Endodermal cell (in vitro differentiated cells): ENCODE results near the gene PPFIA4. TPM values are rescaled to one million over a fixed set of nuclear protein-coding genes. Genes with fewer than 3 reads are reported as not detected.
"Not testable (repeated sequence)": the region's sequence is repeated elsewhere in the genome, so short reads cannot be mapped to it uniquely, and the experiment has no call there.

ENCODE experiments used
- DNase-seq: peaks from one replicate; pipeline ENCODE4 v3.0.0-alpha.2; 2017
- H3K27ac ChIP-seq: 2 replicates; pipeline ENCODE4 v1.5.1; 2013; ENCODE audit warnings: mild to moderate bottlenecking, low read depth, low read length, moderate library complexity
- H3K27me3 ChIP-seq: 2 replicates; pipeline ENCODE4 v1.6.1; 2013; ENCODE audit warnings: mild to moderate bottlenecking, low read length, moderate library complexity; ENCODE audit not compliant: insufficient read depth, control insufficient read depth, poor library complexity, severe bottlenecking
- H3K36me3 ChIP-seq: 2 replicates; pipeline ENCODE4 v1.7.0; 2013; ENCODE audit warnings: mild to moderate bottlenecking, low read length, moderate library complexity; ENCODE audit not compliant: control insufficient read depth, insufficient read depth
- H3K4me1 ChIP-seq: one replicate; pipeline ENCODE4 v1.7.0; 2013; ENCODE audit warnings: low read length; ENCODE audit not compliant: control insufficient read depth, insufficient read depth
- H3K4me3 ChIP-seq: 2 replicates; pipeline ENCODE4 v1.5.1; 2013; ENCODE audit warnings: mild to moderate bottlenecking, low read length, moderate library complexity
- H3K9ac ChIP-seq: 2 replicates; pipeline ENCODE4 v1.6.1; 2013; ENCODE audit warnings: mild to moderate bottlenecking, low read length, moderate library complexity; ENCODE audit not compliant: poor library complexity, severe bottlenecking; ENCODE audit errors: extremely low read depth
- H3K9me3 ChIP-seq: 2 replicates; pipeline ENCODE4 v1.6.1; 2013; ENCODE audit warnings: mild to moderate bottlenecking, low read length, moderate library complexity; ENCODE audit not compliant: control insufficient read depth
- H3K27ac Mint-ChIP-seq: 2 replicates; pipeline ENCODE4 v1.8.0; 2020; ENCODE audit warnings: mixed read lengths
- H3K27me3 Mint-ChIP-seq: 2 replicates; pipeline ENCODE4 v1.8.0; 2021; ENCODE audit warnings: mild to moderate bottlenecking, mixed read lengths; ENCODE audit not compliant: insufficient read depth
- H3K36me3 Mint-ChIP-seq: 2 replicates; pipeline ENCODE4 v1.8.0; 2020; ENCODE audit warnings: low read depth, mixed read lengths
- H3K4me1 Mint-ChIP-seq: 2 replicates; pipeline ENCODE4 v1.8.0; 2020; ENCODE audit warnings: mixed read lengths
- H3K4me3 Mint-ChIP-seq: 2 replicates; pipeline ENCODE4 v1.8.0; 2020; ENCODE audit warnings: mild to moderate bottlenecking, moderate library complexity, mixed read lengths
- H3K9me3 Mint-ChIP-seq: 2 replicates; pipeline ENCODE4 v1.8.0; 2020; ENCODE audit warnings: mild to moderate bottlenecking, mixed read lengths
- CTCF ChIP-seq: fragments of 200-600 bp; sonication (generic); conservative IDR thresholded peaks from 2 replicates; pipeline ENCODE4 v1.5.0; 2021; ENCODE audit warnings: antibody characterized with exemption, mild to moderate bottlenecking
- WGBS, 2 experiments: methylation state at CpG; one replicate each; pipeline versions ENCODE4 v1.1.5 to v1.1.7; 2013; ENCODE audit warnings: missing lambda C conversion rate in 2 of 2, mixed read lengths in 1 of 2; ENCODE audit not compliant: insufficient coverage in 1 of 2, insufficient read length in 1 of 2; 5-methylcytosine and 5-hydroxymethylcytosine counted together
- total RNA-seq, 2 donors: library from RNA; stranded (reverse); fragmentation: NEBNext Ultra II Directional in 1 of 2; extraction: Animal tissue kit (Norgen Biotek cat#: 25700) in 1 of 2; gene quantifications; 2 replicates in 1 of 2; 3 replicates in 1 of 2; pipeline ENCODE4 v1.2.1, GENCODE V29; 2021

The PPFIA4 gene
- total RNA-seq, 2 donors from 2014 or later, result 8.4 to 12.1 TPM

DNA sequence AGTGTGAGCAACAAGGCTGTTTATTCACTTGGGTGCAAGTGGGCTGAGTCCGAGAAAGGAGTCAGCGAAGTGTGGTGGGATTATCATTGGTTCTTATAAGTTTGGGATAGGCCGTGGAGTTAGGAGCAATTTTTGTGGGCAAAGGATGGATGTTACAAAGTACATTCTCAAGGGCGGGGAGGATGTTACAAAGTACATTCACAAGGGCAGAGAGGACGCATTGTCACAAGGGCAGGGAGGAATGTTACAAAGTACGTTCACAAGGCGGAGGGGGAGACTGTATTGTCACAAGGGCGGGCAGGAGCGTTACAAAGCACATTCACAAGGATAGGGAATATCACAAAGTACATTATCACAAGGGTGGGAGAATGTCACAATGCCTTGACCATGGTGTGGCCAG, 24.3 kb upstream of the PPFIA4 start:
- H3K27me3 ChIP-seq, result peaks cover 12% of the 10 kb centered on the region
- H3K9ac ChIP-seq, result no peak overlapping the region
- WGBS, 2 experiments, result 94 to 98% methylated on average over 7 to 9 of the region's 9 CpGs

GRCh38 chr1:203002951-203003350, 23.3 kb upstream of the PPFIA4 start:
- Histone ChIP-seq H3K9me3 (no peaks in the 10 kb centered on the region), H3K36me3 (no peaks in the 10 kb centered on the region), H3K4me1 (no peaks in the 10 kb centered on the region), H3K9ac (no peak overlapping the region), H3K27me3 (peaks cover 3% of the 10 kb centered on the region), H3K4me3 (no peak overlapping the region), H3K27ac (no peak overlapping the region)
- no peak for DNase-seq
- no peak for TF ChIP-seq CTCF
- 63 to 91% methylated on average over 1 of the region's 1 CpG for WGBS, 2 experiments
- Mint-ChIP-seq H3K4me1 (peaks cover 23% of the 10 kb centered on the region), H3K9me3 (peaks cover 3% of the 10 kb centered on the region), H3K36me3 (no peaks in the 10 kb centered on the region), H3K27ac (no peak overlapping the region), H3K4me3 (no peak overlapping the region), H3K27me3 (peaks cover 3% of the 10 kb centered on the region)

More for the DNA sequence above, 24.3 kb upstream of the PPFIA4 start:
- Mint-ChIP-seq H3K9me3 (peaks cover 3% of the 10 kb centered on the region), H3K4me3 (no peak overlapping the region), H3K27me3 (peaks cover 8% of the 10 kb centered on the region), H3K27ac (no peak overlapping the region), H3K36me3 (no peaks in the 10 kb centered on the region), H3K4me1 (peaks cover 23% of the 10 kb centered on the region)
- H3K27ac ChIP-seq, result no peak overlapping the region
- DNase-seq, result no peak
- no peaks in the 10 kb centered on the region for H3K9me3 ChIP-seq
- H3K4me3 ChIP-seq, result no peak overlapping the region
- no peaks in the 10 kb centered on the region for H3K36me3 ChIP-seq
- no peaks in the 10 kb centered on the region for H3K4me1 ChIP-seq
- no peak for TF ChIP-seq CTCF

DNA sequence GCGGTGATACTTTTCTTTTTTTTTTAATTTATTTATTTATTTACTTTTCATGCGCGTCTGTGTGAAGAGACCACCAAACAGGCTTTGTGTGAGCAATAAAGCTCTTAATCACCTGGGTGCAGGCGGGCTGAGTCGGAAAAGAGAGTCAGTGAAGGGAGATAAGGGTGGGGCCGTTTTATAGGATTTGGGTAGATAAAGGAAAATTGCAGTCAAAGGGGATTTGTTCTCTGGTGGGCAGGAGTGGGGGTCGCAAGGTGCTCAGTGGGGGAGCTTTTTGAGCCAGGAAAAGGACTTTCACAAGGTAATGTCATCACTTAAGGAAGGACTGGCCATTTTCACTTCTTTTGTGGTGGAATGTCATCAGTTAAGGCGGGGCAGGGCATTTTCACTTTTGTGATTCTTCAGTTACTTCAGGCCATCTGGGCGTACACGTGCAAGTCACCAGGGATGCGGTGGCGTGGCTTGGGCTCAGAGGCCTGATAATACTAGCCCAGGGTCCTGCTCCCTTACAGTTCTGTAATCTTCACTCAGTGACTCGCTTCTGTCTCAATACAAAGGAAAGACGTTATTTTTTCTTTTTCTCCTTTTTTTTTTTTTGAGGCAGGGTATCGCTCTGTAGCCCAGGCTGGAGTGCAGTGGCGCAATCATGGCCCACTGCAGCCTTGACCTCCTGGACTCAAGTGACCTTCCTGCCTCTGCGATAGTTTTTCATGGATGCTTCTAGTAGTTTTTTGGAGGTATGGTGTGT, 20.7 kb upstream of the PPFIA4 start:
- H3K9me3 Mint-ChIP-seq, result not testable (repeated sequence)
- peak overlapping the region; percentile 98 for H3K4me3 ChIP-seq

More for the DNA sequence above, 20.7 kb upstream of the PPFIA4 start:
- not testable (repeated sequence) for H3K27me3 ChIP-seq, H3K27me3 Mint-ChIP-seq, H3K27ac ChIP-seq, H3K4me1 ChIP-seq, H3K9me3 ChIP-seq
- Histone ChIP-seq H3K9ac (peak overlapping the region; percentile 95), H3K36me3 (peaks cover 21% of the 10 kb centered on the region)
- peak overlapping the region; percentile 93 for H3K4me3 Mint-ChIP-seq
- H3K4me1 Mint-ChIP-seq, result peaks cover 26% of the 10 kb centered on the region
- DNase-seq, result peak; percentile 74
- peak overlapping the region; percentile 98 for H3K27ac Mint-ChIP-seq
- peaks cover 17% of the 10 kb centered on the region for H3K36me3 Mint-ChIP-seq
- 48 to 80% methylated on average over 10 to 16 of the region's 17 CpGs for WGBS, 2 experiments
